RCC 7860 (cell line): ENCODE results near the gene SHOC2.

ENCODE experiments used
- DNase-seq: peaks from one replicate; pipeline ENCODE4 v3.0.0-alpha.2; 2015; ENCODE audit warnings: low spot score
- FAIRE-seq: peaks from 2 replicates; lab custom pipeline; 2012; peaks lifted over from hg19 to GRCh38; lab: Jason Lieb, UNC

The SHOC2 gene

GRCh38 chr10:111037858-111038257 is 118.5 kb downstream of the SHOC2 start:
- FAIRE-seq (no peak), DNase-seq (no peak)

- DNase-seq (no peak), FAIRE-seq (no peak)
These were observed 120.1 kb downstream of the SHOC2 start for GRCh38 chr10:111039522-111039921.

GRCh38 chr10:111057006-111057405 is 137.6 kb downstream of the SHOC2 start:
- FAIRE-seq (no peak), DNase-seq (no peak)
